ENCODE results near the gene RAPGEF4. TPM values are rescaled to one million over a fixed set of nuclear protein-coding genes. Genes with fewer than 3 reads are reported as not detected.

RAPGEF4 gene
- total RNA-seq, 4 donors from 2014 or later, result 3.7 to 8.9 (median 5.2) TPM

GRCh38 chr2:173002751-173003541, 267.3 kb downstream of the RAPGEF4 start:
- intact Hi-C loops (cut with DNase I), result no loop called here
- 77% methylated on average over 15 of the region's 15 CpGs for WGBS
- no peak for TF ChIP-seq POLR2AphosphoS5 (IDR thresholded peaks at IDR 0.05)
- no peak for TF ChIP-seq POLR2A (IDR thresholded peaks at IDR 0.05; ENCODE audit: low read depth)
- TF ChIP-seq CTCF (IDR thresholded peaks at IDR 0.05), result no peak
- TF ChIP-seq EP300 (IDR thresholded peaks at IDR 0.05), result no peak
- H3K36me3 ChIP-seq, result peaks cover 0 to 7% (median 0%) of the 10 kb centered on the region in 4 donors
- H3K4me3 ChIP-seq, result no peak overlapping the region
- H3K27ac ChIP-seq (replicated peaks in 1 of 4), result no peak overlapping the region
- DNase-seq (ENCODE audit: extremely low spot score), result no peak
- no peaks in the 10 kb centered on the region for H3K27me3 ChIP-seq
- H3K4me1 ChIP-seq, result peaks cover 0 to 9% (median 6%) of the 10 kb centered on the region in 4 donors
- H3K9me3 ChIP-seq, result no peaks in the 10 kb centered on the region

GRCh38 chr2:173008786-173009185, 273.1 kb downstream of the RAPGEF4 start:
- no peak overlapping the region for H3K4me3 ChIP-seq
- DNase-seq (ENCODE audit: extremely low spot score), result no peak
- TF ChIP-seq CTCF (IDR thresholded peaks at IDR 0.05), result no peak
- TF ChIP-seq EP300 (IDR thresholded peaks at IDR 0.05), result no peak
- H3K9me3 ChIP-seq, result no peaks in the 10 kb centered on the region
- H3K27me3 ChIP-seq, result no peaks in the 10 kb centered on the region
- 94% methylated on average over 3 of the region's 3 CpGs for WGBS
- no peaks in the 10 kb centered on the region for H3K4me1 ChIP-seq
- intact Hi-C loops (cut with DNase I), result no loop called here
- no peak overlapping the region for H3K27ac ChIP-seq (replicated peaks in 1 of 4)
- no peaks in the 10 kb centered on the region for H3K36me3 ChIP-seq

GRCh38 chr2:173010233-173010632, 274.6 kb downstream of the RAPGEF4 start:
- no peaks in the 10 kb centered on the region for H3K4me1 ChIP-seq
- WGBS, result 63% methylated on average over 1 of the region's 1 CpG
- H3K27ac ChIP-seq (replicated peaks in 1 of 4), result no peak overlapping the region
- H3K27me3 ChIP-seq, result no peaks in the 10 kb centered on the region
- no peak for TF ChIP-seq POLR2A (IDR thresholded peaks at IDR 0.05; ENCODE audit: low read depth)
- no peak for DNase-seq (ENCODE audit: extremely low spot score)
- H3K36me3 ChIP-seq, result no peaks in the 10 kb centered on the region
- H3K4me3 ChIP-seq, result no peak overlapping the region
- intact Hi-C loops (cut with DNase I), result no loop called here
- no peaks in the 10 kb centered on the region for H3K9me3 ChIP-seq

- DNase-seq (ENCODE audit: extremely low spot score), result no peak
- H3K27ac ChIP-seq (replicated peaks in 1 of 4), result no peak overlapping the region
- TF ChIP-seq POLR2A (IDR thresholded peaks at IDR 0.05; ENCODE audit: low read depth) (no peak), CTCF (IDR thresholded peaks at IDR 0.05) (no peak), EP300 (IDR thresholded peaks at IDR 0.05) (no peak), POLR2AphosphoS5 (IDR thresholded peaks at IDR 0.05) (no peak)
- no peaks in the 10 kb centered on the region for H3K27me3 ChIP-seq
- intact Hi-C loops (cut with DNase I), result no loop called here
- no peaks in the 10 kb centered on the region for H3K4me1 ChIP-seq
- H3K36me3 ChIP-seq, result peaks cover 0 to 5% (median 0%) of the 10 kb centered on the region in 4 donors
- H3K4me3 ChIP-seq, result no peak overlapping the region
- 96% methylated on average over 2 of the region's 2 CpGs for WGBS
- H3K9me3 ChIP-seq, result no peaks in the 10 kb centered on the region
Observed at GRCh38 chr2:173016451-173016850, 280.8 kb downstream of the RAPGEF4 start.

GRCh38 chr2:173017646-173018420, 282.2 kb downstream of the RAPGEF4 start:
- intact Hi-C loops (cut with DNase I), result no loop called here
- Histone ChIP-seq H3K4me3 (no peak overlapping the region), H3K4me1 (no peaks in the 10 kb centered on the region), H3K36me3 (peaks cover 0 to 12% (median 0%) of the 10 kb centered on the region in 4 donors), H3K9me3 (no peaks in the 10 kb centered on the region), H3K27me3 (no peaks in the 10 kb centered on the region), H3K27ac (replicated peaks in 1 of 4) (no peak overlapping the region)
- 68% methylated on average over 4 of the region's 6 CpGs for WGBS
- no peak for TF ChIP-seq POLR2A (IDR thresholded peaks at IDR 0.05; ENCODE audit: low read depth)
- no peak for TF ChIP-seq CTCF (IDR thresholded peaks at IDR 0.05)
- TF ChIP-seq POLR2AphosphoS5 (IDR thresholded peaks at IDR 0.05), result no peak
- no peak for TF ChIP-seq EP300 (IDR thresholded peaks at IDR 0.05)
- no peak for DNase-seq (ENCODE audit: extremely low spot score)

Measured in esophagus muscularis mucosa (tissue), 4 donors.